H1 (cell line): Measurements from ENCODE around the gene ROM1. TPM values are rescaled to one million over a fixed set of nuclear protein-coding genes. Genes with fewer than 3 reads are reported as not detected.

Experiments used
- BRCA1 ChIP-seq: IDR thresholded peaks from 2 replicates; pipeline ENCODE4 v1.6.1; 2012; ENCODE audit warnings: low read depth, low read length, improper control_type of control experiment
- CEBPB ChIP-seq: IDR thresholded peaks from 2 replicates; pipeline ENCODE4 v1.6.1; 2012; ENCODE audit warnings: low read depth, low read length
- RBBP5 ChIP-seq: IDR thresholded peaks from 2 replicates; pipeline ENCODE4 v1.7.1; 2012; ENCODE audit warnings: low read depth, mild to moderate bottlenecking, inconsistent platforms, low read length, moderate library complexity, borderline replicate concordance
- YY1 ChIP-seq: IDR thresholded peaks from 2 replicates; pipeline ENCODE4 v1.6.1; 2011; ENCODE audit warnings: low read depth, mild to moderate bottlenecking, low read length
- polyA plus RNA-seq, 7 experiments: library from polyadenylated mRNA; depleted of rRNA in 3 of 7; stranded (reverse) in 5 of 7; unstranded in 2 of 7; fragments of >200 nt in 5 of 7; fragments of 200-250 nt in 2 of 7; gene quantifications; 1 replicate in 5 of 7; 2 replicates in 1 of 7; 4 replicates in 1 of 7; pipeline versions ENCODE4 v1.2.1 to v1.2.3, GENCODE V29; 2011 to 2013; ENCODE audit warnings: missing spikeins in 2 of 7, mixed read lengths in 2 of 7
- total RNA-seq: library from RNA; stranded (reverse); fragmentation: NEBNext Ultra II Directional; extraction: Animal tissue kit (Norgen Biotek cat#: 25700); gene quantifications from 2 replicates; pipeline ENCODE4 v1.2.1, GENCODE V29; 2021
- TF ChIP-seq, protein P1 (sequence below): IDR thresholded peaks from 2 replicates; pipeline ENCODE4 v1.6.1; 2012; ENCODE audit warnings: inconsistent platforms
- TF ChIP-seq, protein P2 (sequence below): IDR thresholded peaks from 2 replicates; pipeline ENCODE4 v1.6.1; 2011; ENCODE audit warnings: low read depth, mild to moderate bottlenecking, low read length; ENCODE audit not compliant: insufficient read depth

Gene ROM1
- total and polyA plus RNA-seq, 2 of the 8 experiments (the other 6 are each of a cell fraction or from before 2014, with no cell fraction given) = 0.86 to 2.2 TPM

DNA sequence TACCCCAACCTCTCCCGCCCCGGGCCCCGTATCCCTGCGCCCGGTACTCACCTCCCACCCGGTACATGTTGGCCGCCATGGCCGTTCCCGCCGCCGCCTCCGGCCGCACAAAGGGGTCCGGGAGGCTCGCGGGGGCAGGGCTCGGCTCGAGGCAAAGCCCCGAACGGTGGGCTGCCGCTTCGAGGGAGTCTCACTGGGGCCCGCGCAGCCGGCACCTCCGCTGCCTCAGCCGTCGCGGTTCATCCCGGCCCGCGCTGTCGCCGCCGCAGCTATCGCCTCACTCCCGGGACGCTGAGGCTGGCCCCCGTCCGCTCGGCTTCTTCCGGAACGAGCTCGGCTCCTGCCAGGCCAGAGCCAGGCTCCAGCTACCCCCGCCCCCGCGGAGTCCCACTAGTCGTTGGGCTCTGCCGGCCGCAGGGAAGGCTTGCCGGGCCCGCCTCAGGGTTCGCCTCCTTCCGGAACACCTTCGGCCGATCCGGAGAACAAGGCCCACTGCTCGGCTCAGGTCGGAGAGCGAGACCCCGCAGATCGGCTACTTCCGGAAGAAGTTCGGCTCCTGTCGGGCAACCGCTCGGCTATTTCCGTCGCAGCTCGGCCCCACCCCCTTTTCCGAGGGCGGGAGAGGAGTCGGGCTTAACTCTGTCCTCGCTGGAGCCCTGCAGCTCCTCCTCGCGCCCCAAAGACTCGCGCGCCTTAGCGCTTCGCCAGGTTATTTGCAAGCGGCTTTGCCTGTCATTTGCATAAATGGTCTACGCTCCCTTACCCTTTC lies 11.5 kb upstream of the ROM1 start, which contains the start of gene MTA2 (continued):
- TF ChIP-seq, protein P1, sequence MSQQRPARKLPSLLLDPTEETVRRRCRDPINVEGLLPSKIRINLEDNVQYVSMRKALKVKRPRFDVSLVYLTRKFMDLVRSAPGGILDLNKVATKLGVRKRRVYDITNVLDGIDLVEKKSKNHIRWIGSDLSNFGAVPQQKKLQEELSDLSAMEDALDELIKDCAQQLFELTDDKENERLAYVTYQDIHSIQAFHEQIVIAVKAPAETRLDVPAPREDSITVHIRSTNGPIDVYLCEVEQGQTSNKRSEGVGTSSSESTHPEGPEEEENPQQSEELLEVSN = no peak
- TF ChIP-seq, protein P2, sequence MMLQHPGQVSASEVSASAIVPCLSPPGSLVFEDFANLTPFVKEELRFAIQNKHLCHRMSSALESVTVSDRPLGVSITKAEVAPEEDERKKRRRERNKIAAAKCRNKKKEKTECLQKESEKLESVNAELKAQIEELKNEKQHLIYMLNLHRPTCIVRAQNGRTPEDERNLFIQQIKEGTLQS = no peak
- TF ChIP-seq RBBP5 (peak; percentile 56; the same call in 1 of the 2 replicates), BRCA1 (no peak), YY1 (no peak; the same call in 1 of the 2 replicates), CEBPB (no peak)
